Glomerular endothelial cell (primary cell): ENCODE results near the gene PCNT. TPM values are rescaled to one million over a fixed set of nuclear protein-coding genes. Genes with fewer than 3 reads are reported as not detected.
"Not testable (repeated sequence)": the region's sequence is repeated elsewhere in the genome, so short reads cannot be mapped to it uniquely, and the experiment has no call there.

Experiments used
- DNase-seq: peaks from one replicate; pipeline ENCODE4 v3.0.0-alpha.2; 2011; ENCODE audit warnings: low read depth, low spot score; ENCODE audit errors: extremely low read depth
- total RNA-seq: library from RNA; depleted of rRNA; stranded (reverse); fragments of >200 nt; gene quantifications from 2 replicates; pipeline ENCODE4 v1.2.3, GENCODE V29; 2015

The PCNT gene
- total RNA-seq, 1 donor from 2014 or later: 31.2 TPM

GRCh38 chr21:46307625-46308024 is 16.3 kb upstream of the PCNT start:
- no peak for DNase-seq

GRCh38 chr21:46308431-46308830 is 15.5 kb upstream of the PCNT start:
- DNase-seq: no peak

GRCh38 chr21:46310260-46310659 is 13.7 kb upstream of the PCNT start:
- not testable (repeated sequence) for DNase-seq

GRCh38 chr21:46311568-46311967 is 12.4 kb upstream of the PCNT start:
- no peak for DNase-seq

GRCh38 chr21:46312949-46313348 is 11.0 kb upstream of the PCNT start:
- DNase-seq: no peak

- DNase-seq: no peak
These were observed 9.4 kb upstream of the PCNT start for GRCh38 chr21:46314441-46315020.

GRCh38 chr21:46316708-46317324 is 7.1 kb upstream of the PCNT start:
- DNase-seq: no peak

- no peak for DNase-seq
These were observed 6.1 kb upstream of the PCNT start for GRCh38 chr21:46317710-46318463.

GRCh38 chr21:46318464-46318845 is 5.5 kb upstream of the PCNT start:
- no peak for DNase-seq

- DNase-seq: no peak
These were observed 4.8 kb upstream of the PCNT start for GRCh38 chr21:46319186-46319585.

GRCh38 chr21:46320331-46320801 is 3.6 kb upstream of the PCNT start:
- no peak for DNase-seq

- no peak for DNase-seq
These were observed 1.4 kb upstream of the PCNT start for GRCh38 chr21:46322351-46323226.

GRCh38 chr21:46323227-46323709 is 688 bp upstream of the PCNT start:
- no peak for DNase-seq

GRCh38 chr21:46324390-46325072 is 575 bp downstream of the PCNT start:
- no peak for DNase-seq

- DNase-seq: no peak
These were observed 1.3 kb downstream of the PCNT start for GRCh38 chr21:46325073-46325912.

GRCh38 chr21:46326110-46326703 is 2.3 kb downstream of the PCNT start:
- no peak for DNase-seq

GRCh38 chr21:46327711-46328110 is 3.8 kb downstream of the PCNT start:
- no peak for DNase-seq

- DNase-seq: no peak
These were observed 4.2 kb downstream of the PCNT start for GRCh38 chr21:46328151-46328550.

GRCh38 chr21:46329796-46330195 is 5.8 kb downstream of the PCNT start:
- DNase-seq: no peak
